ENCODE data around the gene ANKRA2. TPM values are rescaled to one million over a fixed set of nuclear protein-coding genes. Genes with fewer than 3 reads are reported as not detected.
A peak's percentile ranks its signal among the peaks of the same experiment; 100 is the strongest.

The ANKRA2 gene
- total and polyA plus RNA-seq, 2 of the 8 experiments (the other 6 are each of a cell fraction or from before 2014, with no cell fraction given): 7.0 to 12.6 TPM

GRCh38 chr5:73519531-73520283 lies 45.7 kb downstream of the ANKRA2 start:
- Histone ChIP-seq H3K14ac (ENCODE audit: insufficient read length) (no peak overlapping the region), H2BK5ac (ENCODE audit: low read depth, low read length) (no peak overlapping the region), H3K23ac (ENCODE audit: insufficient read length) (no peak overlapping the region), H3K36me3 (ENCODE audit: control insufficient read depth in 2 of 4, insufficient read depth in 4 of 4, low read length in 3 of 4) (no peaks in the 10 kb centered on the region), H3K4me2 (ENCODE audit: insufficient read depth in 1 of 2, low read depth in 2 of 2, low read length in 2 of 2) (peak overlapping the region in 1 of 2 experiments; percentile 53; a peak in 3 of 4 replicates), H2BK12ac (ENCODE audit: low read depth, low read length) (no peak overlapping the region), H3K18ac (ENCODE audit: extremely low read depth, low read length) (no peak overlapping the region), H2BK20ac (ENCODE audit: low read length) (no peak overlapping the region), H3K79me1 (ENCODE audit: low read depth, low read length) (no peaks in the 10 kb centered on the region), H3K4me3 (ENCODE audit: extremely low read depth in 1 of 4, insufficient read depth in 2 of 4, low read depth in 3 of 4, low read length in 4 of 4) (0 out of 8 replicates have a peak overlapping the region, but pooled peaks of 1 of the 4 experiments have one; percentile 3), H4K20me1 (replicated peaks in 1 of 2; ENCODE audit: control insufficient read depth in 1 of 2, insufficient read depth in 2 of 2, low read length in 2 of 2) (no peaks in the 10 kb centered on the region), H3K9me3 (ENCODE audit: insufficient read depth in 2 of 2, low read depth in 1 of 2, low read length in 1 of 2) (no peaks in the 10 kb centered on the region), H4K8ac (ENCODE audit: extremely low read depth, insufficient read depth, low read length) (no peak overlapping the region), H2BK120ac (replicated peaks; ENCODE audit: low read depth, low read length) (no peak overlapping the region), H3K4ac (replicated peaks; ENCODE audit: insufficient read length, low read depth, low read length) (no peak overlapping the region), H3K27ac (ENCODE audit: low read depth, low read length) (no peak overlapping the region), H4K5ac (ENCODE audit: insufficient read length, low read depth, low read length) (no peak overlapping the region), H4K91ac (replicated peaks; ENCODE audit: insufficient read length, low read length) (no peak overlapping the region), H3K79me2 (ENCODE audit: control insufficient read depth in 1 of 2, insufficient read depth in 2 of 2, low read length in 2 of 2) (no peaks in the 10 kb centered on the region), H2AK5ac (ENCODE audit: low read depth, low read length) (no peak overlapping the region), H2BK15ac (ENCODE audit: low read length) (no peak overlapping the region), H3K4me1 (replicated peaks in 1 of 4; ENCODE audit: control insufficient read depth in 3 of 4, insufficient read depth in 4 of 4, low read length in 3 of 4) (no peaks in the 10 kb centered on the region), H3K56ac (replicated peaks; ENCODE audit: insufficient read length, low read depth, low read length) (no peak overlapping the region), H2AFZ (ENCODE audit: low read length) (peak overlapping the region; percentile 81; the same call in 1 of the 2 replicates), H3K27me3 (replicated peaks in 1 of 4; ENCODE audit: control insufficient read depth in 3 of 4, extremely low read depth in 1 of 4, insufficient read depth in 3 of 4, low read length in 3 of 4) (no peaks in the 10 kb centered on the region), H3K23me2 (ENCODE audit: low read depth, low read length) (no peaks in the 10 kb centered on the region), H3K9ac (replicated peaks in 1 of 4; ENCODE audit: extremely low read depth in 1 of 4, low read depth in 3 of 4, low read length in 3 of 4) (no peak overlapping the region)
- FAIRE-seq (peak; percentile 93), DNase-seq (ENCODE audit: low read depth in 1 of 2, low spot score in 2 of 2) (peak; percentile 63 to 79)
- ChIA-PET CTCF (ENCODE audit: partially characterized antibody) (interaction anchor here (0.5 to 4.5 kb wide), 22 partner anchors 9 to 949 kb away, joined by 3 to 91 read pairs (median 4); partner anchors contain the start of gene BTF3), POLR2A (ENCODE audit: partially characterized antibody) (interaction anchor here (0.5 to 1.8 kb wide), 8 partner anchors 10 to 66 kb away, joined by 3 to 8 read pairs (median 4); partner anchors contain the start of genes ANKRA2, BTF3 and UTP15)
- WGBS, 2 experiments (ENCODE audit: extremely low coverage in 1 of 2, insufficient coverage in 1 of 2, insufficient read length in 1 of 2, insufficient replicate concordance in 2 of 2, low coverage in 1 of 2, low lambda C conversion rate in 2 of 2, missing lambda C conversion rate in 1 of 2): 26% methylated on average over 16 of the region's 16 CpGs; no CpG with 5 or more reads in 1 of the 2 experiments
- no peak for TF ChIP-seq JUN (IDR thresholded peaks at IDR 0.05; ENCODE audit: low read depth, low read length)
- peak; percentile 89 to 93 for TF ChIP-seq RAD21 (IDR thresholded peaks at IDR 0.05 in 1 of 2, conservative IDR thresholded peaks at IDR 0.05 in 1 of 2; ENCODE audit: low read depth in 2 of 2, low read length in 2 of 2)
- peak; percentile 13 to 90 (median 83) for TF ChIP-seq CTCF (IDR thresholded peaks at IDR 0.05; ENCODE audit: control extremely low read depth in 1 of 3, insufficient read depth in 1 of 3, low read depth in 1 of 3, low read length in 3 of 3)
- TF ChIP-seq MAX (IDR thresholded peaks at IDR 0.05): peak; percentile 33; the same call in 1 of the 2 replicates
- 0 out of 2 replicates have a peak, but pooled peaks have one; percentile 17 for TF ChIP-seq TCF12 (IDR thresholded peaks at IDR 0.05; ENCODE audit: low read depth, low read length)
- TF ChIP-seq ATF3 (IDR thresholded peaks at IDR 0.05; ENCODE audit: insufficient read depth, low read depth, low read length): 0 out of 2 replicates have a peak, but pooled peaks have one; percentile 1
- 0 out of 2 replicates have a peak, but pooled peaks have one; percentile 13 for TF ChIP-seq YY1 (IDR thresholded peaks at IDR 0.05; ENCODE audit: low read depth, low read length)

Data from H1 (cell line).